ENCODE results near the gene NFIX.

The NFIX gene

DNA sequence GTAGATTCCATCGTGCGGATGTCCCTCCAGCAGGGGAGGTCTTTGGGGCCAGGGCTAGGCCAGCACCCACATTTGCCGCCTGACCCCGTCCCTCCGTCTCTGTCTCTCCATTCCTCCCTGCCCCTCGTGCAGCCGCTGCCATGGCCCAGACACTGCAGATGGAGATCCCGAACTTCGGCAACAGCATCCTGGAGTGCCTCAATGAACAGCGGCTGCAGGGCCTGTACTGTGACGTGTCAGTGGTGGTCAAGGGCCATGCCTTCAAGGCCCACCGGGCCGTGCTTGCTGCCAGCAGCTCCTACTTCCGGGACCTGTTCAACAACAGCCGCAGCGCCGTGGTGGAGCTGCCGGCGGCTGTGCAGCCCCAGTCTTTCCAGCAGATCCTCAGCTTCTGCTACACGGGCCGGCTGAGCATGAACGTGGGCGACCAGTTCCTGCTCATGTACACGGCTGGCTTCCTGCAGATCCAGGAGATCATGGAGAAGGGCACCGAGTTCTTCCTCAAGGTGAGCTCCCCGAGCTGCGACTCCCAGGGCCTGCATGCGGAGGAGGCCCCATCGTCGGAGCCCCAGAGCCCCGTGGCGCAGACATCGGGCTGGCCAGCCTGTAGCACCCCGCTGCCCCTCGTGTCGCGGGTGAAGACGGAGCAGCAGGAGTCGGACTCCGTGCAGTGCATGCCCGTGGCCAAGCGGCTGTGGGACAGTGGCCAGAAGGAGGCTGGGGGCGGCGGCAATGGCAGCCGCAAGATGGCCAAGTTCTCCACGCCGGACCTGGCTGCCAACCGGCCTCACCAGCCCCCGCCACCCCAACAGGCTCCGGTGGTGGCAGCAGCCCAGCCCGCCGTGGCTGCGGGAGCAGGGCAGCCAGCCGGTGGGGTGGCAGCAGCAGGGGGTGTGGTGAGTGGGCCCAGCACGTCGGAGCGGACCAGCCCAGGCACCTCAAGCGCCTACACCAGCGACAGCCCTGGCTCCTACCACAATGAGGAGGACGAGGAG lies 140.1 kb downstream of the NFIX start:
- TF ChIP-seq GATA2 (IDR thresholded peaks at IDR 0.05; ENCODE audit: low read depth, low read length) (no peak), GATA3 (IDR thresholded peaks at IDR 0.05; ENCODE audit: low read depth, low read length) (no peak)

DNA sequence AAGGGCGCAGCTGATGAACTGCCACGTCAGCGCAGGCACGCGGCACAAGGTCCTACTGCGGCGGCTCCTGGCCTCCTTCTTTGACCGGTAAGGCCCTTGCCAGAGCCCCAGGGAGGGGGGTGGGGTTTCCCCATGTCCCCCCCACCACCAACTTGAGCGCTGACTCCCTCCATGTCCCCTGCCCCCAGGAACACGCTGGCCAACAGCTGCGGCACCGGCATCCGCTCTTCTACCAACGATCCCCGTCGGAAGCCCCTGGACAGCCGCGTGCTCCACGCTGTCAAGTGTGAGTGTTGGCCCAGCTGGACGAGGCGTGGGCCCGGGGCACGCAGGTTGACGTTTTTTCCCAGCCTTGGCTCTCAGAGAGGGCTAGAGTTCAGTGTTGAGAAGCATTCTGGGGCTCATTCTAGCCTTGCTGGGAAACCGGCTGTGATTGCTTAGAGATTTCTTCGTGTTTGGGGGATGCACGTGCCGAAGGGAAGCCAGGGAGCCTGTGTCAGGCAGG lies 142.1 kb downstream of the NFIX start:
- TF ChIP-seq GATA2 (IDR thresholded peaks at IDR 0.05; ENCODE audit: low read depth, low read length) (no peak), GATA3 (IDR thresholded peaks at IDR 0.05; ENCODE audit: low read depth, low read length) (no peak)

DNA sequence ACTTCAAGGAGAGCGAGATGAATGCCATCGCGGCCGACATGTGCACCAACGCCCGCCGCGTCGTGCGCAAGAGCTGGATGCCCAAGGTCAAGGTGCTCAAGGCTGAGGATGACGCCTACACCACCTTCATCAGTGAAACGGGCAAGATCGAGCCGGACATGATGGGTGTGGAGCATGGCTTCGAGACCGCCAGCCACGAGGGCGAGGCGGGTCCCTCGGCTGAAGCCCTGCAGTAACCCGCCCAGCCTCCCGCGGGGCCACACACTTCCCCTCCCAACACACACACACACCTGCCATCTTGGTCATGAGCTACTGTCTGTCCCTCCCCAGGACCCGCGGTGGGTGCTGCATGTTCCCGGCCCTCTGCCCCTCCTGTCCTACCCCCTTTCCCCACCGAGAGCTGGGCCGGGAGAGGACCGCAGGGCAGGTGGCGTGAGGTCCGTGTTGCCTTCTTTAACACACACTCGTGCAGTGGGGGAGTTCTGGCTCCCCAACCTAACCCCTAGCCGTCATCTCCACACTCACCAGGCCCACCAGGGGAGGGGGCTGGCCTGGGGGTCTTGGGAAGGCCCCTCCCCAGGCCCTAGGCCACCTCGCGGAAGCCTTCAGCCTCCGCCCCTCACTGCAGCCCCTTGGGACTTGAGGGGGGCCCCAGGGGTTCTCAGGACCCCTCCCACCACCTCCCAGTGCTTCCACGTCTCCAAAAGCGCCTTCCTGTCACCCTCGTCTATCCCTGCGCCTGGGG lies 143.1 kb downstream of the NFIX start:
- TF ChIP-seq GATA2 (IDR thresholded peaks at IDR 0.05; ENCODE audit: low read depth, low read length) (no peak), GATA3 (IDR thresholded peaks at IDR 0.05; ENCODE audit: low read depth, low read length) (no peak)

DNA sequence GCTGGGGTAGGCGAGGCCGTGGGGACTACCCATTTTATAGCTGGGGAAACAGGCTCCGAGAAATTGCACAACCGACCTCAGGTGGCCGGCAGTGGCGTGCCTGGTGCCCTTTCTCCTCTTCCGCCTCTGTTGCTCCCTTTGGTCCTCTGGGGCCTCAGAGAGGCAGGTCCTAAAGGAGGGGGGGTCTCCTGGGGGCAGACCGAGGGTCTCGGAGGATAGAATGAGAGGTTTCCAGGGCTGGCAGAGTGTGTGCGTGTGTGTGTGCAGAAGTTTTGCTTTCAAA lies 143.6 kb downstream of the NFIX start:
- TF ChIP-seq GATA3 (IDR thresholded peaks at IDR 0.05; ENCODE audit: low read depth, low read length) (no peak), GATA2 (IDR thresholded peaks at IDR 0.05; ENCODE audit: low read depth, low read length) (no peak)

DNA sequence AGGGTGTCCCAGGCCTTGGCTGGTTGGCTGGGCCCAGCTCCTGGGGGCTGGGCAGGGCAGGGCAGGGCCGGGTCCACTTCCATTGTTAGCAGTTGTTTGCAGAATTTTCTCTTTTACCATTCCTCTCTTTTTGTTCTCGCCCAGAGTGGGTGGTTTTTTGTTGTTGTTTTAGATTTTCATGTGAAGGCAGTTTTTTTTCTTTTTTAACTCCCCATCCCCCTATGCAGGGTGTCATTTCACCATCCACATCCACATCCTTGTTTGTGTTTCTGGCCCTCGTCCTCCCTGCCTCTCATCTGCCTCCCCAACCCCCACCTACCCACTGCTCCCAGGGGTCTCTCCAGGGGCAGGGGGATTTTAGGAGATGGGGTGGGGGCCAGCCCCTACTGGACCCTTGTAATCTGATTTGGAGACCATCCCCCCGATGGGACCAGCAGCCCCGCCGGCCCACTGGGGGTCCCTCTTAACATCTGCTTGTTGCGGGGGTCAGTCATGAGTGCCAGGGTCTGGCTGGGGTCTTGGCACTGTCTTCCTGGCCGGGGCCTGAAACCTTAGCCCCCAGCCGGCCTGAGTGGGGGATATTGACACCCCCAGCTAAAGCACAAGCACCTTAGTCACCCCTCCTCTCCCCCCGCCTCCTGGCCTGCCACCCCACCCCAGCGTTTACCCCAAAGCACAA lies 144.5 kb downstream of the NFIX start:
- TF ChIP-seq GATA3 (IDR thresholded peaks at IDR 0.05; ENCODE audit: low read depth, low read length), result no peak
- no peak for TF ChIP-seq GATA2 (IDR thresholded peaks at IDR 0.05; ENCODE audit: low read depth, low read length)

DNA sequence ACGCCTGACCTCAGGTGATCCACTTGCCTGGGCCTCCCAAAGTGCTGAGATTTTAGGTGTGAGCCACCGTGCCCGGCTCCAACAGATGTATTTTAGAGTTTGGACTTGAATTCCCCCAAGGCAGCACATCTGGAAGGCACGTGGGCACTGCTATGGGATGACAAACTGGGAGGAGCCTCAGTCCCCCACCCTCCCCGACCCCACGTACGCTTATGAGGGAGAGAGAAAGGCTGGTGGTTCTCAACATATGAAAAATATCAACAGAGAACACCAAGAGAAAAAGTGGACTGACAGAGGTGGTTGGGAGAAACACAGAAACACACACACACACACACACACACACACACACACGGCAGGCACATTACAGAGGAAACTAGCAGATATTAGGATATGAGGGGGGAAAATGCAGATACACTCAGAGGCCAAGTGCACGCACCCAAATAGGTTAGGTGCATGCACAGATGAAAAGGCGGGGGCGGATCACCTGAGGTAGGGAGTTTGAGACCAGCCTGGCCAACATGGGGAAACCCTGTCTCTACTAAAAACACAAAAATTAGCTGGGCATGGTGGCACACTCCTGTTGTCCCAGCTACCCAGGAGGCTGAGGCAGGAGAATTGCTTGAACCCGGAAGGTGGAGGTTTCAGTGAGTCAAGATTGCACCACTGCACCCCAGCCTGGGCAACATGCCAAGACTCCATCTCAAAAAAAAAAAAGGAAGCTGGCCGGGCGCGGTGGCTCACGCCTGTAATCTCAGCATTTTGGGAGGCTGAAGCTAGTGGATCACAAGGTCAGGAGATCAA lies 151.7 kb downstream of the NFIX start:
- TF ChIP-seq GATA3 (IDR thresholded peaks at IDR 0.05; ENCODE audit: low read depth, low read length) (no peak), GATA2 (IDR thresholded peaks at IDR 0.05; ENCODE audit: low read depth, low read length) (no peak)
